Skin of body (tissue), 2 donors: Measurements from ENCODE around the gene INF2. TPM values are rescaled to one million over a fixed set of nuclear protein-coding genes. Genes with fewer than 3 reads are reported as not detected.
"Not testable (repeated sequence)": the region's sequence is repeated elsewhere in the genome, so short reads cannot be mapped to it uniquely, and the experiment has no call there.

Experiments used
- DNase-seq: peaks from one replicate; lab custom pipeline; 2025; lab: John Stamatoyannopoulos, UW
- total RNA-seq: library from RNA; depleted of rRNA; stranded (reverse); fragments of >200 nt; gene quantifications from one replicate; pipeline ENCODE4 v1.2.3, GENCODE V29; 2014

Gene INF2
- total RNA-seq, 1 donor from 2014 or later, result 25.7 TPM

- DNase-seq, result no peak
Observed at GRCh38 chr14:104718871-104719270, 29.5 kb downstream of the INF2 start.

DNA sequence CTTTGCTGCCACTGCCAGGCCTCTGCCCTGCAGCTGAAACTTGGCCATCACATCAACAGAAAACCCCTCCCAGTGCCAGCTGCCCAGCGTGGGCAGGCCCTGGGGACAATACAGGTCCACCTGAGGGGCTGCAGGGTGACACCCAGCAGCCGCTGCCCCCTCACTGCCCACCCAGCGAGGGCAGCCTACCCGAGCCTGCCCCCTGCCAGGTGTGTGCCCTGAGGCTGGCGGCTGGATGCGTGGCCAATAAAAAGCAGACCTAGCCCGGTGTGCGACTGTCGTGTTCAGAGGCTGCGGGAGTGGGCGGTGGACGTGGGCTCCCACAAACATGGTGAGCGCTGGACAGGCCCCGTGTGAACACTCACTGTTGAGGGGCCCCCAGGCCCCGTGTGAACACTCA, 29.9 kb downstream of the INF2 start:
- DNase-seq, result no peak

GRCh38 chr14:104721505-104722431, 32.4 kb downstream of the INF2 start:
- DNase-seq, result no peak

DNA sequence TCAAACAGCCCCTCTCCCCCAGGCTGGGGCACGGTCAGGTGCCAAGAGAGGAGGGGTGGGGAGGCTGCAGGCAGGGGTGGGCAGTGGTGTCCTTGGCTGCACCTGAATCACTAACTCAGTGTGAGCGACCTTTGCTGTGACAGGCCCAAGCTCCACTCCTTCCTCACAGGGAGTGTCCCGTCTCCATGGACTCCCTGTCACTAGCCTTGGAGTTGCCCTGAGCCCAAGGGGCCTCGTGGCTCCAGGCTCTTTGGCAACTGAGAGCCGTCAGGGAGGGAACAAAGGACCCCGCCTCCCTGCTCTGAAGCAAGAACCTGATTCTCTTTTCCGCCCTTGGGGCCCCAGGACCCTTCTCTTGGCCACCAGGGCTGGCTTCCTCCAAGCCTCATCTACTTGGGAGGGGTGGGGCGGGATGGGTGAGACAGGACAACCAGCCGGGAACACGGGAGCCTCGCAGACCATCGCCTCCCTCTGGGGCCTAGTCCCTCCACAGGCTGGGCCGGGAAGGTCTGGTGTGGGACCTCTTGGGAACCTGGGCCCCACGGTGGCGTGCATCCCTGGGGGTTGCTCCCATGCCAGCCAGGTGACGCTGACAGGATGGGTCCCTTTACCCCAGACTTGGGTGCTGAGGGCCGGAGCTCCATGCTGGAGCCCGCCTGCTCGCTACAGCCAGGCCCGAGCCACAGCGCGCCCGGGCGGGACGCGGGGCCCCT, 33.7 kb downstream of the INF2 start:
- no peak for DNase-seq

DNA sequence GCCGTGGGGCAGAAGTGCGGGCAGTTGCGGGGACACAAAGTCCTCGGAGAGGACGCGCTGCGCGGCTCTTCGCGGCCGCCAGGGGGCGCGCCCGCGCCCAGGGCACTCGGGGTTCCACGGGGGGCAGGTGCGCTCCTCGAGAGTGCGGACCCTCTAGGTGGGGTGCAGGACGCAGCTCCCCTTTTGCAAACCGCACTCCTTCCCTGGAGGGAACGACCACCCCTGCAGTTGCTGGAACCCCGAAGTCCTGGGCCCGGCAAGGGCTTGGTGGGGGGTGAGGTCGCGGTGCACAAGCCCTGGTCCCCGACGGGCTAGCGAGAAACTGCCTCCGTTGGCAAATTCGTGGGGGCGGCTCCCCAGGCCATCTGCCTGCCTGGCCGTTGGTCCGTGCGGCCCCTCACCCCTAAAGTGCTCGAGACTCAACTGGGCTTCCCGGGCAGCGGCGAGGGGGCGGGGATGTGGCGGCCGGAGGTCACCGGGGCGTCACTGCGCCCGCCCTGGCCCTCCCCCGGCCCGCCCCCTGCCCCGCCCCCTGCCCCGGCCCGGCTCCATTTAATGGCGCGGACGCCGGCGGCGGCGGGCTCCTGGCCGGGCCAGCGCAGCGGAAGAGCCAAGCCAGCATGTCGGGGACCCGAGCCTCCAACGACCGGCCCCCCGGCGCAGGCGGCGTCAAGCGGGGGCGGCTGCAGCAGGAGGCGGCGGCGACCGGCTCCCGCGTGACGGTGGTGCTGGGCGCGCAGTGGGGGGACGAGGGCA, 34.4 kb downstream of the INF2 start, which contains the start of gene ADSS1:
ADSS1 (plus strand) TSS at position 579 of the 756 bp plus-strand sequence; CDS start at position 621, 42 bp downstream.
- DNase-seq, result no peak

GRCh38 chr14:104724407-104724980, 35.1 kb downstream of the INF2 start:
- no peak for DNase-seq

GRCh38 chr14:104724981-104725771, 35.8 kb downstream of the INF2 start:
- peak; percentile 25 for DNase-seq

GRCh38 chr14:104725772-104726548, 36.5 kb downstream of the INF2 start:
- no peak for DNase-seq

GRCh38 chr14:104726600-104727451, 37.4 kb downstream of the INF2 start:
- no peak for DNase-seq

- no peak for DNase-seq
Observed at GRCh38 chr14:104728631-104729030, 39.2 kb downstream of the INF2 start.

DNA sequence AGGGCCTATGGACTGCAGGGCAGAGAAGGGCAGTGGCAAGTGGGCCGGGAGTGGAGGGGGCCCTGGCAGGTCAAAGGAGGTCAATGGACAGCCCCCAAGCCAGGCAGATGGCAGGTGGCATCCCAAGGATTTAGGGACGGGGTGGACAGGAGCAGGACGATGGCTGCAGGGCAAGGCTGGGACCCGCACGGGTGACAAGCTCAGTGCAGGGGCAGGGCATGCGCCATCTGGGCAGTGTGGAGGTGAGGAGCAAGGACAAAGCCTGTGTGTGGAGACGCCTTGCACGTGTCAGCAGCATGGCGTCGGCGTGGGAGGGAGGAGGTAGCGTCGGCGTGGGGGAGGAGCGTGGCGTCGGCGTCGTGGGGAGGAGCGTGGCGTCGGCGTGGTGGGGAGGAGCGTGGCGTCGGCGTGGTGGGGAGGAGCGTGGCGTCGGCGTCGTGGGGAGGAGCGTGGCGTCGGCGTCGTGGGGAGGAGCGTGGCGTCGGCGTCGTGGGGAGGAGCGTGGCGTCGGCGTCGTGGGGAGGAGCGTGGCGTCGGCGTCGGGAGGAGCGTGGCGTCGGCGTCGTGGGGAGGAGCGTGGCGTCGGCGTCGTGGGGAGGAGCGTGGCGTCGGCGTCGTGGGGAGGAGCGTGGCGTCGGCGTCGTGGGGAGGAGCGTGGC, 39.9 kb downstream of the INF2 start:
- DNase-seq, result not testable (repeated sequence)

GRCh38 chr14:104729835-104730181, 40.4 kb downstream of the INF2 start:
- no peak for DNase-seq

DNA sequence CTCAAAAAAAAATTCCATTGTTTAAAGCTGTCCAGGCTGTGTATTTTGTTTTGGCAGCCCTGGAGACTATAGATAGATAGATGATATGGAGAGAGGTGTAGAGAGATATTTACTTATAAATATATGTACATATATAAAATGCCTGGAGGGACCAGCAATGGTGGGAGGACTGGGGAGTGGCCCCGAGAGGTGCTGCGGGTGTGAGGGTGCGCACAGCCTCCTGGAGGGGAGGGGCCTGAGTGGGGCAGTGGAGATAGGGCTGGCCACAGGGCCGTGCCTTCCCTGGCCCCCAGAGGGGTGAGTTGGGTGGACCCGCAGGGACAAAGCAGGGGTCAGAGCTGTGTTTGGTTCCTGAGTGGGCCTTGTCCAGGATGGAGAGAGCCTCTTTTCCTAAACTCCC, 41.1 kb downstream of the INF2 start:
- no peak for DNase-seq

- DNase-seq, result no peak
Observed at GRCh38 chr14:104731320-104732294, 42.2 kb downstream of the INF2 start.

- no peak for DNase-seq
Observed at GRCh38 chr14:104732355-104732804, 43.0 kb downstream of the INF2 start.

DNA sequence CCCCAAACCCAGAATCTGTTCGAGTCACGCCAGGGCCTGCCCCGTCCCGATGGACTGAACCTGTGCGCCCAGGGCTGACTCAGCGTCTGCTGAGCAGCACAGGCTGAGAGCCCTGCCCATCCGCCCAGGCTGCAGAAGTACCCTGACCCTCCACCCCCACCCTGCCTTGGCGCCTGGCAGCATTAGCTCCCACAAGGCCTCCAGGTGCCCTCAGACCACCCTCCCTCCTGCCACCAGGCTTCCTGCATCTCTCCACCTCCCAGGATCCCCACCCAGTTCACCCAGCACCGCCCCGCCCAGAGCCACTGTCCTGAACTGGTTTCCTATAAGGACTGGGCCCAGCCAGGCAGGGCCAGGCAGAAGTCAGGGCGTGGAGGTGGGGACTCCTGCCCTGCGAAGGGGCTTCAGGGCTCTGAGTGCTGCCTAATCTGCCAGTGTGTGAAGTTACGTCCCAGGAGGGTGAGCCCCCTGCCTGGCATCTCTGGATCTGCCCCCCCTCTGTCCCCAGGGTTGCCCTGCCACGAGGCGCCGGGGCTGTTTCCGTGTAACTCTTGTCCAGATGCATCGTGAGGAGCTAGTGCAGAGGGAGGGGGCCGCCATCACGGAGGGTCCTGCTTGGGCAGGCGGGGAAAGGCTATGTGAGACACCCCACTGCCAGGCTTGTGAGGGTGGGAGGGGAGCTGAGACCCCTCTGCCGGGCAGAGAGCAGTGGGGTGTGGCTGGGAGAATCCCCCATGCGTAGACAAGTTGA, 43.7 kb downstream of the INF2 start:
- DNase-seq, result no peak
